IMR-90 (cell line): ENCODE results near the gene NUB1. TPM values are rescaled to one million over a fixed set of nuclear protein-coding genes. Genes with fewer than 3 reads are reported as not detected.

Experiments
- ATAC-seq: fragments of 200-7000 bp; cut with Tn5 transposase; 2 replicates; pipeline ENCODE4 v1.9.1; 2020; ENCODE audit warnings: low read depth, mild to moderate bottlenecking, moderate library complexity
- BruUV-seq: library from RNA; stranded (reverse); fragments of 400-500 nt; replicated peaks from 2 replicates; lab custom pipeline; 2021; lab: Mats Ljungman, UMichigan
- CTCF ChIA-PET: fragments of 300-600 bp; formaldehyde crosslinking; extraction: SDS; loops from one replicate; lab custom pipeline; 2021; ENCODE audit warnings: antibody characterized with exemption; lab: Yijun Ruan, JAX
- POLR2A ChIA-PET: fragments of 300-600 bp; sonication (Branson Sonifier 250); formaldehyde crosslinking; loops from one replicate; lab custom pipeline; 2022; ENCODE audit warnings: antibody characterized with exemption; ENCODE audit not compliant: unreplicated experiment; lab: Charles Lee
- DNase-seq: peaks from one replicate; pipeline ENCODE4 v3.0.0; 2013
- H2AFZ ChIP-seq: replicated peaks from 2 replicates; pipeline ENCODE3; 2013; ENCODE audit warnings: low read length, mild to moderate bottlenecking; ENCODE audit not compliant: poor library complexity
- H2AK5ac ChIP-seq: 2 replicates; pipeline ENCODE4 v1.6.1; 2013; ENCODE audit warnings: low read depth, low read length, inconsistent platforms
- H2AK9ac ChIP-seq: replicated peaks from 2 replicates; pipeline ENCODE3; 2013; ENCODE audit warnings: mild to moderate bottlenecking, low read depth, low read length, moderate library complexity; ENCODE audit not compliant: poor library complexity
- H2BK120ac ChIP-seq: 2 replicates; pipeline ENCODE4 v1.6.1; 2013; ENCODE audit warnings: low read depth, low read length, inconsistent platforms
- H2BK15ac ChIP-seq: 3 replicates; pipeline ENCODE4 v1.6.1; 2013; ENCODE audit warnings: low read depth, low read length, inconsistent platforms
- H2BK20ac ChIP-seq: 2 replicates; pipeline ENCODE4 v1.6.1; 2013; ENCODE audit warnings: low read depth, mild to moderate bottlenecking, inconsistent platforms, low read length, moderate library complexity
- H2BK5ac ChIP-seq: 2 replicates; pipeline ENCODE4 v1.6.1; 2013; ENCODE audit warnings: mild to moderate bottlenecking, low read depth, low read length, inconsistent platforms; ENCODE audit not compliant: poor library complexity, severe bottlenecking
- H3K14ac ChIP-seq: replicated peaks from 2 replicates; pipeline ENCODE4 v1.6.1; 2013; ENCODE audit warnings: low read depth, low read length, inconsistent platforms
- H3K18ac ChIP-seq: 2 replicates; pipeline ENCODE4 v1.6.1; 2013; ENCODE audit warnings: low read depth, low read length, control low read depth
- H3K23ac ChIP-seq: 2 replicates; pipeline ENCODE4 v1.6.1; 2013; ENCODE audit warnings: low read depth, low read length, inconsistent platforms
- H3K27ac ChIP-seq: 2 replicates; pipeline ENCODE4 v1.5.1; 2013; ENCODE audit warnings: mild to moderate bottlenecking, control low read depth, low read length; ENCODE audit not compliant: insufficient read depth
- H3K27me3 ChIP-seq: 2 replicates; pipeline ENCODE4 v1.6.1; 2013; ENCODE audit warnings: low read length; ENCODE audit not compliant: control insufficient read depth, insufficient read depth
- H3K36me3 ChIP-seq: 2 replicates; pipeline ENCODE4 v1.6.1; 2013; ENCODE audit warnings: low read length, mixed read lengths; ENCODE audit not compliant: control insufficient read depth, insufficient read depth
- H3K4ac ChIP-seq: 2 replicates; pipeline ENCODE4 v1.6.1; 2013; ENCODE audit warnings: low read depth, low read length, inconsistent platforms
- H3K4me1 ChIP-seq: 2 replicates; pipeline ENCODE4 v1.6.1; 2013; ENCODE audit warnings: low read length, mixed read lengths; ENCODE audit not compliant: control insufficient read depth, insufficient read depth
- H3K4me2 ChIP-seq: 2 replicates; pipeline ENCODE4 v1.6.1; 2013; ENCODE audit warnings: low read depth, mild to moderate bottlenecking, control low read depth, low read length, moderate library complexity
- H3K4me3 ChIP-seq: 2 replicates; pipeline ENCODE4 v1.5.1; 2013; ENCODE audit warnings: low read depth, mild to moderate bottlenecking, control low read depth, low read length, moderate library complexity; ENCODE audit not compliant: insufficient read depth
- H3K56ac ChIP-seq: 2 replicates; pipeline ENCODE4 v1.6.1; 2013; ENCODE audit warnings: low read length, inconsistent platforms; ENCODE audit not compliant: insufficient read depth; ENCODE audit errors: extremely low read depth
- H3K79me1 ChIP-seq, 2 experiments: 2 replicates each; pipeline ENCODE4 v1.6.1; 2013; ENCODE audit warnings: low read length in 2 of 2, inconsistent platforms in 1 of 2, low read depth in 1 of 2
- H3K9ac ChIP-seq: 2 replicates; pipeline ENCODE4 v1.6.1; 2013; ENCODE audit warnings: low read depth, low read length, control low read depth
- H3K9me1 ChIP-seq: 2 replicates; pipeline ENCODE4 v1.6.1; 2013; ENCODE audit warnings: low read length, inconsistent platforms; ENCODE audit not compliant: insufficient read depth
- H3K9me3 ChIP-seq: 2 replicates; pipeline ENCODE4 v1.6.1; 2013; ENCODE audit warnings: low read length; ENCODE audit not compliant: control insufficient read depth, insufficient read depth
- H4K20me1 ChIP-seq: 2 replicates; pipeline ENCODE4 v1.6.1; 2013; ENCODE audit warnings: low read length, inconsistent platforms; ENCODE audit not compliant: insufficient read depth
- H4K5ac ChIP-seq: 2 replicates; pipeline ENCODE4 v1.6.1; 2013; ENCODE audit warnings: mild to moderate bottlenecking, low read depth, low read length, control low read depth
- H4K8ac ChIP-seq, 2 experiments: 2 replicates each; pipeline ENCODE4 v1.6.1; 2013; ENCODE audit warnings: low read depth in 2 of 2, low read length in 2 of 2, control low read depth in 1 of 2, inconsistent platforms in 1 of 2
- H4K91ac ChIP-seq: 2 replicates; pipeline ENCODE4 v1.6.1; 2013; ENCODE audit warnings: low read depth, low read length, inconsistent platforms; ENCODE audit not compliant: insufficient read depth
- BHLHE40 ChIP-seq: fragments of 150-350 bp; IDR thresholded peaks from 2 replicates; pipeline ENCODE4 v1.6.1; 2016; ENCODE audit warnings: mild to moderate bottlenecking, low read depth, low read length
- CEBPB ChIP-seq: IDR thresholded peaks from 2 replicates; pipeline ENCODE4 v1.6.1; 2012; ENCODE audit warnings: low read depth, low read length, improper control_type of control experiment
- CHD1 ChIP-seq: IDR thresholded peaks from 2 replicates; pipeline ENCODE4 v1.6.1; 2012; ENCODE audit warnings: low read depth, low read length, improper control_type of control experiment
- FOS ChIP-seq: fragments of 150-350 bp; IDR thresholded peaks from 2 replicates; pipeline ENCODE4 v1.6.1; 2016; ENCODE audit warnings: low read depth, low read length
- MAFK ChIP-seq: IDR thresholded peaks from 2 replicates; pipeline ENCODE4 v1.6.1; 2012; ENCODE audit warnings: low read depth, low read length, improper control_type of control experiment
- MAZ ChIP-seq: IDR thresholded peaks from 2 replicates; pipeline ENCODE4 v1.6.1; 2012; ENCODE audit warnings: low read depth, mild to moderate bottlenecking, low read length, improper control_type of control experiment, moderate library complexity, borderline replicate concordance
- MXI1 ChIP-seq: IDR thresholded peaks from 2 replicates; pipeline ENCODE4 v1.6.1; 2012; ENCODE audit warnings: low read depth, mild to moderate bottlenecking, low read length, moderate library complexity, borderline replicate concordance
- NFE2L2 ChIP-seq: fragments of 150-350 bp; IDR thresholded peaks from 2 replicates; pipeline ENCODE4 v1.6.1; 2016; ENCODE audit warnings: low read depth, mild to moderate bottlenecking, low read length
- POLR2A ChIP-seq: IDR thresholded peaks from 2 replicates; pipeline ENCODE4 v1.6.1; 2012; ENCODE audit warnings: mild to moderate bottlenecking, low read depth, low read length
- RAD21 ChIP-seq: IDR thresholded peaks from 2 replicates; pipeline ENCODE4 v1.6.1; 2012; ENCODE audit warnings: low read length, improper control_type of control experiment
- RCOR1 ChIP-seq: IDR thresholded peaks from 2 replicates; pipeline ENCODE4 v1.6.1; 2012; ENCODE audit warnings: mild to moderate bottlenecking, low read length, improper control_type of control experiment; ENCODE audit not compliant: insufficient replicate concordance
- RFX5 ChIP-seq: IDR thresholded peaks from 2 replicates; pipeline ENCODE4 v1.8.0; 2012; ENCODE audit warnings: low read depth, mild to moderate bottlenecking, low read length, moderate library complexity
- SMC3 ChIP-seq: fragments of 150-350 bp; IDR thresholded peaks from 2 replicates; pipeline ENCODE4 v1.6.1; 2016; ENCODE audit warnings: low read depth, mild to moderate bottlenecking, antibody characterized with exemption, low read length, moderate library complexity
- USF2 ChIP-seq: fragments of 150-350 bp; IDR thresholded peaks from 2 replicates; pipeline ENCODE4 v1.6.1; 2017; ENCODE audit warnings: mild to moderate bottlenecking, antibody characterized with exemption, low read length, low read depth
- WGBS, 2 experiments: methylation state at CpG; one replicate each; pipeline versions ENCODE4 v1.1.5 to v1.1.7; 2013; ENCODE audit warnings: missing lambda C conversion rate in 2 of 2; ENCODE audit not compliant: insufficient read length in 1 of 2; ENCODE audit errors: extremely low coverage in 2 of 2; 5-methylcytosine and 5-hydroxymethylcytosine counted together
- dilution Hi-C: fragments of 300-500 bp; cut with HindIII; formaldehyde crosslinking; loops from one replicate; pipeline ENCODE4 v1.14.3; 2018; ENCODE audit warnings: low sequenced_read_pairs; ENCODE audit not compliant: unreplicated experiment
- in situ Hi-C: fragments of 300-500 bp; cut with MboI; formaldehyde crosslinking; loops from 3 replicates; pipeline ENCODE4 v1.14.3; 2019; ENCODE audit warnings: low sequenced_read_pairs, inconsistent platforms, mixed read lengths
- intact Hi-C: fragments of 100-400 bp; cut with micrococcal nuclease; formaldehyde crosslinking; loops from 2 replicates; pipeline ENCODE4 v1.10.0; 2022
- polyA plus RNA-seq, 3 experiments: library from polyadenylated mRNA; depleted of rRNA; stranded (reverse); fragments of >200 nt; gene quantifications; 2 replicates each; pipeline ENCODE4 v1.2.3, GENCODE V29; 2012; ENCODE audit warnings: low replicate concordance in 1 of 3
- total RNA-seq: library from RNA; depleted of rRNA; stranded (reverse); fragments of >200 nt; gene quantifications from 2 replicates; pipeline ENCODE4 v1.2.3, GENCODE V29; 2012
- TF ChIP-seq, protein P1 (sequence below): conservative IDR thresholded peaks from 2 replicates; pipeline ENCODE4 v1.5.1; 2012; ENCODE audit warnings: mild to moderate bottlenecking, low read depth, low read length, improper control_type of control experiment
- TF ChIP-seq, protein P2 (sequence below): fragments of 150-350 bp; IDR thresholded peaks from 2 replicates; pipeline ENCODE4 v1.6.1; 2016; ENCODE audit warnings: low read depth, mild to moderate bottlenecking, low read length, moderate library complexity, borderline replicate concordance

The NUB1 gene
- total and polyA plus RNA-seq, 2 of the 4 experiments (the other 2 are of a cell fraction) = 20.1 to 29.7 TPM

- Histone ChIP-seq H2BK20ac (no peak overlapping the region), H2AK5ac (no peak overlapping the region), H3K4me1 (peaks cover 3% of the 10 kb centered on the region; the same call in 1 of the 2 replicates), H4K5ac (no peak overlapping the region), H4K91ac (no peak overlapping the region), H3K36me3 (no peaks in the 10 kb centered on the region), H3K9me1 (peaks cover 6% of the 10 kb centered on the region; the same call in 1 of the 2 replicates), H3K27me3 (peaks cover 43% of the 10 kb centered on the region), H3K56ac (no peak overlapping the region), H2AK9ac (no peak overlapping the region), H3K14ac (no peak overlapping the region), H3K23ac (no peak overlapping the region), H4K20me1 (no peaks in the 10 kb centered on the region; the same call in 1 of the 2 replicates), H2BK120ac (no peak overlapping the region), H3K9me3 (peaks cover 12% of the 10 kb centered on the region), H2AFZ (no peak overlapping the region), H3K4ac (no peak overlapping the region), H2BK5ac (no peak overlapping the region), H3K4me2 (no peak overlapping the region), H4K8ac (no peak overlapping the region), H2BK15ac (no peak overlapping the region), H3K18ac (no peak overlapping the region), H3K9ac (no peak overlapping the region), H3K27ac (no peak overlapping the region), H3K4me3 (no peak overlapping the region), H3K79me1 (no peaks in the 10 kb centered on the region)
- no peak for DNase-seq
- in situ Hi-C loops (no loop called here), intact Hi-C loops (no loop called here), dilution Hi-C loops (no loop called here)
- no TSS peak for BruUV-seq
- ChIA-PET POLR2A (no interaction called here), CTCF (no interaction called here)
- TF ChIP-seq NFE2L2 (no peak), BHLHE40 (no peak), RAD21 (no peak), SMC3 (no peak), RFX5 (no peak), FOS (no peak), CEBPB (no peak), MXI1 (no peak), USF2 (no peak), POLR2A (no peak), RCOR1 (no peak), CHD1 (no peak), MAZ (no peak), MAFK (no peak)
- TF ChIP-seq, protein P1, sequence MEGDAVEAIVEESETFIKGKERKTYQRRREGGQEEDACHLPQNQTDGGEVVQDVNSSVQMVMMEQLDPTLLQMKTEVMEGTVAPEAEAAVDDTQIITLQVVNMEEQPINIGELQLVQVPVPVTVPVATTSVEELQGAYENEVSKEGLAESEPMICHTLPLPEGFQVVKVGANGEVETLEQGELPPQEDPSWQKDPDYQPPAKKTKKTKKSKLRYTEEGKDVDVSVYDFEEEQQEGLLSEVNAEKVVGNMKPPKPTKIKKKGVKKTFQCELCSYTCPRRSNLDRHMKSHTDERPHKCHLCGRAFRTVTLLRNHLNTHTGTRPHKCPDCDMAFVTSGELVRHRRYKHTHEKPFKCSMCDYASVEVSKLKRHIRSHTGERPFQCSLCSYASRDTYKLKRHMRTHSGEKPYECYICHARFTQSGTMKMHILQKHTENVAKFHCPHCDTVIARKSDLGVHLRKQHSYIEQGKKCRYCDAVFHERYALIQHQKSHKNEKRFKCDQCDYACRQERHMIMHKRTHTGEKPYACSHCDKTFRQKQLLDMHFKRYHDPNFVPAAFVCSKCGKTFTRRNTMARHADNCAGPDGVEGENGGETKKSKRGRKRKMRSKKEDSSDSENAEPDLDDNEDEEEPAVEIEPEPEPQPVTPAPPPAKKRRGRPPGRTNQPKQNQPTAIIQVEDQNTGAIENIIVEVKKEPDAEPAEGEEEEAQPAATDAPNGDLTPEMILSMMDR = no peak
- TF ChIP-seq, protein P2, sequence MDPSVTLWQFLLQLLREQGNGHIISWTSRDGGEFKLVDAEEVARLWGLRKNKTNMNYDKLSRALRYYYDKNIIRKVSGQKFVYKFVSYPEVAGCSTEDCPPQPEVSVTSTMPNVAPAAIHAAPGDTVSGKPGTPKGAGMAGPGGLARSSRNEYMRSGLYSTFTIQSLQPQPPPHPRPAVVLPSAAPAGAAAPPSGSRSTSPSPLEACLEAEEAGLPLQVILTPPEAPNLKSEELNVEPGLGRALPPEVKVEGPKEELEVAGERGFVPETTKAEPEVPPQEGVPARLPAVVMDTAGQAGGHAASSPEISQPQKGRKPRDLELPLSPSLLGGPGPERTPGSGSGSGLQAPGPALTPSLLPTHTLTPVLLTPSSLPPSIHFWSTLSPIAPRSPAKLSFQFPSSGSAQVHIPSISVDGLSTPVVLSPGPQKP = no peak
- ATAC-seq = no peak
- WGBS, 2 experiments = no CpG with 5 or more reads among the region's 5 CpGs
Observed at GRCh38 chr7:151298765-151299164, 42.8 kb upstream of the NUB1 start.
